Nephron progenitor cell (in vitro differentiated cells): ENCODE data around the gene ASB16.

Experiments used
- DNase-seq: peaks from one replicate; pipeline ENCODE4 v3.0.0; 2021
- H3K27ac Mint-ChIP-seq: 2 replicates; pipeline ENCODE4 v1.8.0; 2021; ENCODE audit warnings: mild to moderate bottlenecking, moderate library complexity, mixed read lengths
- H3K27me3 Mint-ChIP-seq: 2 replicates; pipeline ENCODE4 v1.8.0; 2021; ENCODE audit warnings: mild to moderate bottlenecking, low read depth, mixed read lengths; ENCODE audit not compliant: poor library complexity
- H3K36me3 Mint-ChIP-seq: 2 replicates; pipeline ENCODE4 v1.8.0; 2021; ENCODE audit warnings: low read depth, mixed read lengths
- H3K4me1 Mint-ChIP-seq: 2 replicates; pipeline ENCODE4 v1.8.0; 2021; ENCODE audit warnings: mixed read lengths
- H3K4me3 Mint-ChIP-seq: 2 replicates; pipeline ENCODE4 v1.8.0; 2021; ENCODE audit warnings: mild to moderate bottlenecking, moderate library complexity, mixed read lengths
- H3K9me3 Mint-ChIP-seq: 2 replicates; pipeline ENCODE4 v1.8.0; 2021; ENCODE audit warnings: mild to moderate bottlenecking, moderate library complexity, mixed read lengths
- CTCF ChIP-seq: fragments of 200-600 bp; sonication (generic); IDR thresholded peaks from 2 replicates; pipeline ENCODE4 v1.5.0; 2021; ENCODE audit warnings: antibody characterized with exemption

ASB16 gene

DNA sequence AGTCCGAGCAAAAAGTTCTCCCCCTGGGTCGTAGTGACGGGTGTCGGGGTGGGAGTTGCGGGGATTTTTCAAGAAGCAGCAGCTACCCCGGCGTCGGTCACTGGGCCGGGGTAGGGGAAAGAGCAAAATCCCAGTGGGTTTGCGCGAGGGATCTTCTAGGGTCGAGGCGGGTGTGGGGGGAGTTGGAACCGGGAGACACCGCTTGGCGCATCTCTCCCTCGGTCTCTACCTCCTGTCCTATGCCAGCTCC lies 51.3 kb downstream of the ASB16 start:
- H3K4me1 Mint-ChIP-seq: peaks cover 38% of the 10 kb centered on the region
- no peak for TF ChIP-seq CTCF
- peaks cover 7% of the 10 kb centered on the region for H3K27me3 Mint-ChIP-seq
- no peak for DNase-seq
- H3K27ac Mint-ChIP-seq: peak overlapping the region; percentile 97
- no peaks in the 10 kb centered on the region for H3K9me3 Mint-ChIP-seq
- peaks cover 3% of the 10 kb centered on the region for H3K36me3 Mint-ChIP-seq
- H3K4me3 Mint-ChIP-seq: peak overlapping the region; percentile 87

DNA sequence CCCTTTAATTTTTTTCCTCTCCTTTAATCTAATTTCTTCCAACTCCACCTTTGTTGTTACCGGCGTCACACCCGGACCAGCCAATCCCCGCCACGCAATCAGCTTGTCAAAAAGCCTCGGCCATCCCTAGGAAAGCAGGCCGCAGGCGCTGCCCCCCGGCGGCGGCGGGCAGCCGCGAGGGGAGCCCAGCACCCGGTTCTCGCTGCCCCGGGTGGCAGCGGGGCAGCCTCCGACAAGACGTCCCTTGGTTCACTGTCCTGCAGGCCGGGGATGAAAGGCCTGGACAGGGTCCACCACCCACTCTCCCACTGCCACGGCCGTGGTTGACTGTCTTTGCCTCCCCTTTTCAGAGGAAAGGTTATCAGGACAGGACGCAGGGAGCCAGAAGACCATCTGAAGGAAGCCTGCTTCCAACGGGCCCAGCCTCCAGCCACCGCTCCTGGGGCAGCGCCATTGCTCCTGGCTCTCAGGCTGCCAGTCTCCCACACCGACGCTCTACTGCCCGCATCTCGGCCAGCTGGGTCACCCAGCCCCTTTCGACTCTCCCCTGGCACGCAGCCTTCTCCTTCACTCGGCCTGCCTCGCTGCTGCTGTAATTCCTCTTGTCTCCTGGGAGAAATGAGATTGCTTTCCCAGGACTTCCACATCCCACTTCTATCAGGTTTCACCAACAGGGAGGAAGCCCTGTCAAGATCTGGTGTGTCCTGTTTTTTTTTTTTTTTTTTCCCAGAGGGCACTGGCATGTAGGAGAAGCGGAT lies 51.8 kb downstream of the ASB16 start:
- peak; percentile 65 for DNase-seq
- Mint-ChIP-seq H3K36me3 (no peaks in the 10 kb centered on the region), H3K4me1 (peaks cover 33% of the 10 kb centered on the region), H3K27me3 (peaks cover 7% of the 10 kb centered on the region), H3K4me3 (peak overlapping the region; percentile 87), H3K27ac (peak overlapping the region; percentile 97), H3K9me3 (no peaks in the 10 kb centered on the region)
- no peak for TF ChIP-seq CTCF

GRCh38 chr17:44223541-44224071 lies 53.1 kb downstream of the ASB16 start:
- no peak overlapping the region for H3K27ac Mint-ChIP-seq
- TF ChIP-seq CTCF: no peak
- H3K4me3 Mint-ChIP-seq: peak overlapping the region; percentile 39
- H3K4me1 Mint-ChIP-seq: peaks cover 26% of the 10 kb centered on the region
- H3K9me3 Mint-ChIP-seq: no peaks in the 10 kb centered on the region
- DNase-seq: no peak
- peaks cover 7% of the 10 kb centered on the region for H3K27me3 Mint-ChIP-seq
- no peaks in the 10 kb centered on the region for H3K36me3 Mint-ChIP-seq
